IPS-20b (cell line): ENCODE results near the gene LSP1.
"Not testable (repeated sequence)": the region's sequence is repeated elsewhere in the genome, so short reads cannot be mapped to it uniquely, and the experiment has no call there.

Experiments
- H3K27ac ChIP-seq: one replicate; pipeline ENCODE4 v1.5.1; 2013; ENCODE audit warnings: low read length
- H3K27me3 ChIP-seq: 2 replicates; pipeline ENCODE4 v1.6.1; 2013; ENCODE audit warnings: mild to moderate bottlenecking, low read length, inconsistent platforms; ENCODE audit not compliant: insufficient read depth
- H3K36me3 ChIP-seq: 2 replicates; pipeline ENCODE4 v1.6.1; 2013; ENCODE audit warnings: low read depth, mild to moderate bottlenecking, inconsistent platforms, low read length, moderate library complexity; ENCODE audit not compliant: insufficient read depth
- H3K4me1 ChIP-seq: 2 replicates; pipeline ENCODE4 v1.6.1; 2013; ENCODE audit warnings: mild to moderate bottlenecking, control low read depth, inconsistent platforms, low read length, moderate library complexity; ENCODE audit not compliant: insufficient read depth
- H3K4me3 ChIP-seq: 2 replicates; pipeline ENCODE4 v1.5.1; 2013; ENCODE audit warnings: mild to moderate bottlenecking, low read length, inconsistent platforms
- H3K9ac ChIP-seq: 2 replicates; pipeline ENCODE4 v1.6.1; 2013; ENCODE audit warnings: low read depth, mild to moderate bottlenecking, inconsistent platforms, low read length, moderate library complexity
- H3K9me3 ChIP-seq: 2 replicates; pipeline ENCODE4 v1.6.1; 2013; ENCODE audit warnings: mild to moderate bottlenecking, low read depth, low read length, inconsistent platforms; ENCODE audit not compliant: insufficient read depth

Gene LSP1, protein sequence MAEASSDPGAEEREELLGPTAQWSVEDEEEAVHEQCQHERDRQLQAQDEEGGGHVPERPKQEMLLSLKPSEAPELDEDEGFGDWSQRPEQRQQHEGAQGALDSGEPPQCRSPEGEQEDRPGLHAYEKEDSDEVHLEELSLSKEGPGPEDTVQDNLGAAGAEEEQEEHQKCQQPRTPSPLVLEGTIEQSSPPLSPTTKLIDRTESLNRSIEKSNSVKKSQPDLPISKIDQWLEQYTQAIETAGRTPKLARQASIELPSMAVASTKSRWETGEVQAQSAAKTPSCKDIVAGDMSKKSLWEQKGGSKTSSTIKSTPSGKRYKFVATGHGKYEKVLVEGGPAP

GRCh38 chr11:1852877-1853276, at the start of gene LSP1:
Gene LSP1 (plus strand): TSS chr11:1853084. CDS start chr11:1853145, 61 bp downstream.
- Histone ChIP-seq H3K9ac (no peak within 1 kb of the TSS), H3K27ac (no peak within 1 kb of the TSS), H3K27me3 (no peaks in the 10 kb centered on the region), H3K4me3 (no peak within 1 kb of the TSS), H3K9me3 (no peaks in the 10 kb centered on the region), H3K4me1 (no peaks in the 10 kb centered on the region), H3K36me3 (no peaks in the 10 kb centered on the region)

DNA sequence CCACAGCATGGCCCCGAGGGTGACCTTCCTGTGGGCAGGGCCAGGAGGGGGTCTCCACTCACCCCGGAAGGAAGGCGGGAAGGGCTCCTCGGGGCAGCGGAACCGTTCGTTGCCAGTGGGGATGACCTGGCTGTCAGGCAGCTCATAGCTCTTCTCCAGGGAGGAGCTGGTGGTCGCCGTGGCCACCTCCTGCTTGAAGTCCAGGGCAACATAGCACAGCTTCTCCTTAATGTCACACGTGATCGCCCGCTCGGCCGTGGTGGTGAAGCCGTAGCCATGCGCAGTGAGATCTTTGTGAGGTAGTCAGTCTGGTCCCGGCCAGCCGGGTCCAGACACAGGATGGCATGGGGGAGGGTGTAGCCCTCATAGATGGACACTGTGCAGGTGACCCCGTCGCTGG, 49.6 kb upstream of the LSP1 start:
- H3K27ac ChIP-seq = no peak overlapping the region
- no peaks in the 10 kb centered on the region for H3K9me3 ChIP-seq
- H3K4me3 ChIP-seq = no peak overlapping the region
- H3K27me3 ChIP-seq = no peaks in the 10 kb centered on the region
- 0 out of 2 replicates have a peak, but pooled peaks cover 3% of the 10 kb centered on the region for H3K4me1 ChIP-seq
- H3K36me3 ChIP-seq = no peaks in the 10 kb centered on the region
- no peak overlapping the region for H3K9ac ChIP-seq

- not testable (repeated sequence) for H3K9me3 ChIP-seq, H3K4me1 ChIP-seq, H3K27ac ChIP-seq, H3K4me3 ChIP-seq, H3K27me3 ChIP-seq, H3K36me3 ChIP-seq, H3K9ac ChIP-seq
These were observed 48.9 kb upstream of the LSP1 start for GRCh38 chr11:1803835-1804519.

GRCh38 chr11:1805525-1805924, 47.4 kb upstream of the LSP1 start:
- Histone ChIP-seq H3K9me3 (no peaks in the 10 kb centered on the region), H3K27me3 (no peaks in the 10 kb centered on the region; the same call in 1 of the 2 replicates), H3K36me3 (no peaks in the 10 kb centered on the region), H3K27ac (no peak overlapping the region), H3K4me1 (0 out of 2 replicates have a peak, but pooled peaks cover 3% of the 10 kb centered on the region), H3K4me3 (no peak overlapping the region), H3K9ac (no peak overlapping the region)

DNA sequence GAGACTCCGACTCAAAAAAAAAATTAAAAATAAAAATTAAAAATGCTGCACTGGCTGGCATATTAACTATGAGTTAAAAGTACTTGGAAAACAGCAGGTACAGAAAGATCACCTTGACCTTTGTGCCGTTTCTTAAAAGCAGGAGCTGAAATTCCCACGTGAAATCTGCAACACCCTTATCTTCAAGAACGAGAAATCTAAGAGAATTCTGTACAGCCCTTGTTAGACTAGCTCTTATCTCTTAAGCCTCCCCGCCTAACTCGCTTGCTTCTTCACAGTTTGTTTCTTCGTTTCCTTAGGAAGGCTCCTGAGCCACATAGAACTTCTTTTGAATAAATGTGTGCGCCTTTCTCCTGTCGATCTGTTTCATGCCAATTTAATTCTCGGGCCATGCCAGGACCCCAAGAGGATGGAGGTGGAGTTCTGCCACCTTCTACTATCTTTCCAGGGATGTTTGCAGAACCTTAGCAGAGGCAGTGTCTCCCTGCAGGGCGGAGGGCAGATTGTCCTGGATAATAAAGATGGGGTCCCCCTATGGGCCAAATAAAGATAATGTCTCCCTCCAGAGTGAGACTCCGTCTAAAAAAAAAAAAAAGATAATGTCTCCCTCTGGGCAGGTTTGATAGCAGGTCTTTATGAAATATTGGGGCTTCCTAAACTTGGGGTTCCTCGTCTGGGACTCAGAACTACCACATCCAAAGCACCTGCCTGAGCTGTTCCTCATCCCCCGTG, 45.5 kb upstream of the LSP1 start:
- Histone ChIP-seq H3K9me3 (no peaks in the 10 kb centered on the region; the same call in 1 of the 2 replicates), H3K27ac (no peak overlapping the region), H3K27me3 (no peaks in the 10 kb centered on the region; the same call in 1 of the 2 replicates), H3K9ac (no peak overlapping the region), H3K36me3 (no peaks in the 10 kb centered on the region), H3K4me1 (0 out of 2 replicates have a peak, but pooled peaks cover 3% of the 10 kb centered on the region), H3K4me3 (no peak overlapping the region)

DNA sequence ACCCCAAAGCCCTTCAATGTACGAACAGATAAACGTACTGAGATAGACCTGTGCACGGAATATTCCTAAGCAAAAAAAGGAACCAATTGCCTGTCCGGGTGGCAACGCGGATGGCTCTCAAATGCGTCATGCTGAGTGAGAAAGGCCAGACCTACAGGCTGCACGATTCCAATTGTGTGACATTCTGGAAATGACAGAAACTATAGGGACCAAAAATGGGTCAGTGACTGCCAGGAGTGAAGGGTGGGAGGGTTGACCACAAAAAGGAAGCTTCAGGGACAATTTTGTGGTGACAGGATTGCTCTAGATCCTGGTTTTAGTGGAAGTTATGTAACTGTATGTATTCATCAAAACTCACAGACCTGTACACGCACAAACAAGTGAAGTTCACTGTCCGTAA, 42.1 kb upstream of the LSP1 start:
- no peak overlapping the region for H3K27ac ChIP-seq
- no peak overlapping the region for H3K9ac ChIP-seq
- no peaks in the 10 kb centered on the region; the same call in 1 of the 2 replicates for H3K9me3 ChIP-seq

GRCh38 chr11:1812274-1812673, 40.6 kb upstream of the LSP1 start:
- Histone ChIP-seq H3K9ac (no peak overlapping the region), H3K9me3 (no peaks in the 10 kb centered on the region; the same call in 1 of the 2 replicates), H3K4me3 (no peak overlapping the region), H3K36me3 (no peaks in the 10 kb centered on the region), H3K27me3 (no peaks in the 10 kb centered on the region; the same call in 1 of the 2 replicates), H3K4me1 (no peaks in the 10 kb centered on the region), H3K27ac (no peak overlapping the region)

More for the DNA sequence above, 42.1 kb upstream of the LSP1 start:
- Histone ChIP-seq H3K27me3 (no peaks in the 10 kb centered on the region; the same call in 1 of the 2 replicates), H3K36me3 (no peaks in the 10 kb centered on the region), H3K4me3 (no peak overlapping the region), H3K4me1 (no peaks in the 10 kb centered on the region)

DNA sequence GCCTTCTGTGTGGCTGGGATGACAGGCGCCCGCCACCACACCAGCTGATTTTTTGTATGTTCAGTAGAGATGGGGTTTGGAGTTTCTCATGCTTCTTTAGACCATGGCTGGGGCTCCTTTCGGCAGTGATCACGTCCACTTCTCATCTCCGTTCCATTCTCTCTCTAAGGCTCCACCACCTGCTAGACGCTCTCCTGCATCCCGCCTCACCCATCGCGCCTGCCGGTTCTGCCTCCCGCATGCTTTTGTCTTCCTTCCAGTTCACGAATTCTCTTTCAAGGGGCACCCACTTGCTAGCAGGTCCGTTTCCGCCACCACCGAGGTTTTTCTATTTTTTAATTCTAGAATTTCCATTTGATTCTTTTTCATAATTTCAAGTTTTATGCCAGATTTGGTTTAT, 40.1 kb upstream of the LSP1 start:
- Histone ChIP-seq H3K9ac (no peak overlapping the region), H3K9me3 (no peaks in the 10 kb centered on the region; the same call in 1 of the 2 replicates), H3K4me1 (no peaks in the 10 kb centered on the region), H3K36me3 (no peaks in the 10 kb centered on the region), H3K27ac (no peak overlapping the region), H3K27me3 (no peaks in the 10 kb centered on the region; the same call in 1 of the 2 replicates), H3K4me3 (no peak overlapping the region)

DNA sequence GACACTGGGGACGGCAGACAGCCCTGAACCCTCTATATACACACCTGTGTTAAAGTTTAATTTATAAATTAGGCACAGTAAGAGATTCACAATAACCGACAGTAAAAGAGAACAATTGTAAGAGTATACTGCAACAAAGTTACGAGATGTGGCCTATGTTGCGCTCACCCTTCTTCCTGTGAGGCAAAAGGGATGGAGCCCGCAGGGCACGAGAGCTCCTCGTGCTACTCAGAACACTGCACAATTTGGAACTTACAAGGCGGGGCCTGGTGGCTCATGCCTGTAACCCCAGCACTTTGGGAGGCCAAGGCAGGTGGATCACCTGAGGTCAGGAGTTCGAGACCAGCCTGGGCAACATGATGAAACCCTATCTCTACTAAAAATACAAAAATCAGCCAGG, 39.5 kb upstream of the LSP1 start:
- not testable (repeated sequence) for H3K9ac ChIP-seq, H3K36me3 ChIP-seq, H3K4me3 ChIP-seq, H3K4me1 ChIP-seq, H3K9me3 ChIP-seq, H3K27me3 ChIP-seq, H3K27ac ChIP-seq

- H3K9ac ChIP-seq = no peak overlapping the region; the same call in 1 of the 2 replicates
- peaks cover 4% of the 10 kb centered on the region; the same call in 1 of the 2 replicates for H3K9me3 ChIP-seq
- no peaks in the 10 kb centered on the region for H3K36me3 ChIP-seq
- H3K27ac ChIP-seq = no peak overlapping the region
- no peak overlapping the region for H3K4me3 ChIP-seq
- H3K4me1 ChIP-seq = no peaks in the 10 kb centered on the region
- H3K27me3 ChIP-seq = no peaks in the 10 kb centered on the region; the same call in 1 of the 2 replicates
These were observed 38.2 kb upstream of the LSP1 start for GRCh38 chr11:1814691-1815090.

- no peak overlapping the region for H3K27ac ChIP-seq
- no peaks in the 10 kb centered on the region for H3K4me1 ChIP-seq
- peaks cover 4% of the 10 kb centered on the region; the same call in 1 of the 2 replicates for H3K9me3 ChIP-seq
- H3K9ac ChIP-seq = no peak overlapping the region
- no peak overlapping the region for H3K4me3 ChIP-seq
- no peaks in the 10 kb centered on the region for H3K27me3 ChIP-seq
- no peaks in the 10 kb centered on the region for H3K36me3 ChIP-seq
These were observed 37.6 kb upstream of the LSP1 start for GRCh38 chr11:1815311-1815710.
